IPS DF 4.7 (cell line): ENCODE measurements around the gene GAS5.

Source experiments
- DNase-seq: peaks from one replicate; pipeline ENCODE4 v3.0.0-alpha.2; 2013; ENCODE audit warnings: low spot score; ENCODE audit errors: extremely low read depth

The GAS5 gene

GRCh38 chr1:173827611-173828010 lies 40.2 kb downstream of the GAS5 start:
- DNase-seq, result no peak

- DNase-seq, result peak; percentile 95
These were observed 43.3 kb downstream of the GAS5 start, which contains the start of the genes CENPL and DARS2 for GRCh38 chr1:173824315-173825081. Gene CENPL, minus strand, starts transcription at chr1:173824883. Its CDS starts 13,584 bp downstream, at chr1:173811299. Gene DARS2, plus strand, starts transcription at chr1:173824673. Its CDS starts 557 bp downstream, at chr1:173825230.

- no peak for DNase-seq
These were observed 43.9 kb downstream of the GAS5 start for GRCh38 chr1:173823781-173824314.

GRCh38 chr1:173821680-173822079 lies 46.1 kb downstream of the GAS5 start:
- DNase-seq, result no peak

- no peak for DNase-seq
These were observed 49.3 kb downstream of the GAS5 start for GRCh38 chr1:173818459-173818858.
